Bone marrow (tissue), 2 donors: ENCODE measurements around the gene DDR2.
A peak's percentile ranks its signal among the peaks of the same experiment; 100 is the strongest.
"Not testable (repeated sequence)": the region's sequence is repeated elsewhere in the genome, so short reads cannot be mapped to it uniquely, and the experiment has no call there.

ENCODE experiments used
- DNase-seq, 2 donors: peaks; one replicate each; lab custom pipeline; 2025; lab: John Stamatoyannopoulos, UW

The DDR2 gene

DNA sequence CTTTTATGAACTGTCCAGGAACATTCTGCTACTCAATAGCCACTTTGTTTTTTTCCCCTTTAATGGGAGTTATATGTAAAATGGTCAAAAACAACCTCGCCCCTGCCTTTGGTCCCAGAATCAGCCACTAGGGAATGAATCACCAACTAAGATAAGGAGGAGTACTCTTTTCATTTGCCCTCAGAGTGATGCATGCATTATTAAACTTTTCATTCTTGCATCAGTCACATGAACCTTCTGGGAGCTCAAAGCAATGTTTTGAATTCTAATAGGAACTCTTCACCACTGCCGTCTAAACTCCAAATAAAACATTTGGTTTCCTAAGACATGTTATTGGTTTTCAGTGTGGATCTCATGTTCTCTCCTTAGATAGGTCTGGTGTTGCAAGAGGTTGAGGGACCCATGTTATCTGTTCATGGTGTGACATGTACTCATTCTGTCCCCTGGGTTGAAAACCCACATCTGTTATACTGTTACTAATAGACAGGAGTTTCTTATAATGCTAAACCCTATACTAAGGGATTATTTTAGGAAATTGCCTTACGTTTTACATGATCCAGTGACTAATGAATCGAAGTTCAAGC lies 140.4 kb downstream of the DDR2 start:
- no peak for DNase-seq

GRCh38 chr1:162774007-162774406 lies 141.7 kb downstream of the DDR2 start:
- DNase-seq: no peak

GRCh38 chr1:162779043-162779442 lies 146.8 kb downstream of the DDR2 start:
- DNase-seq: no peak

GRCh38 chr1:162782671-162783070 lies 150.4 kb downstream of the DDR2 start:
- no peak for DNase-seq

- DNase-seq: not testable (repeated sequence)
Observed at GRCh38 chr1:162784926-162785325, 152.7 kb downstream of the DDR2 start.

GRCh38 chr1:162788783-162789182 lies 156.5 kb downstream of the DDR2 start:
- DNase-seq: not testable (repeated sequence)

- peak; percentile 33 to 44 for DNase-seq
Observed at GRCh38 chr1:162790303-162790984, 158.2 kb downstream of the DDR2 start, which contains the start of gene HSD17B7. Gene HSD17B7, plus strand, starts transcription at chr1:162790702. Its CDS starts 99 bp downstream, at chr1:162790801.

DNA sequence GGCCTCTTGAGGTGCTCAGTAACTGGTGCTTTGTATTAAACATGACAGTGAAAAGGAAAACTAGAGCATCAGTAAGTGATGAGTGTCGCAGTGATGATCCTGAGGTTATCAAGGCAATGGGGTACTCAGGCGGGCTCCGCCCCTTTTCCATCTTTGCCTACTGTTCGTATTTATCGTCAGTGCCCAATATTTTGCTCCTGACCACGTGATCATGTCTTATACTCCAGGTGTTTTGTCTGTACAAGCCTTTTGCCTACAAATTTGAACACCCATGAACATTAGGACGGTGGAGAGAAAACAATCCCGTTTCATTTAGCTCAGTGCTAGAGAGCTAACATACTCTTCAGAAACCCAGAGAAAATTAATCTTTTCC lies 158.7 kb downstream of the DDR2 start:
- not testable (repeated sequence) for DNase-seq

- not testable (repeated sequence) for DNase-seq
Observed at GRCh38 chr1:162794284-162794683, 162.0 kb downstream of the DDR2 start.

GRCh38 chr1:162796617-162797279 lies 164.5 kb downstream of the DDR2 start:
- DNase-seq: not testable (repeated sequence)

- DNase-seq: not testable (repeated sequence)
Observed at GRCh38 chr1:162799995-162800830, 167.9 kb downstream of the DDR2 start.

GRCh38 chr1:162807503-162807902 lies 175.2 kb downstream of the DDR2 start:
- DNase-seq: not testable (repeated sequence)

DNA sequence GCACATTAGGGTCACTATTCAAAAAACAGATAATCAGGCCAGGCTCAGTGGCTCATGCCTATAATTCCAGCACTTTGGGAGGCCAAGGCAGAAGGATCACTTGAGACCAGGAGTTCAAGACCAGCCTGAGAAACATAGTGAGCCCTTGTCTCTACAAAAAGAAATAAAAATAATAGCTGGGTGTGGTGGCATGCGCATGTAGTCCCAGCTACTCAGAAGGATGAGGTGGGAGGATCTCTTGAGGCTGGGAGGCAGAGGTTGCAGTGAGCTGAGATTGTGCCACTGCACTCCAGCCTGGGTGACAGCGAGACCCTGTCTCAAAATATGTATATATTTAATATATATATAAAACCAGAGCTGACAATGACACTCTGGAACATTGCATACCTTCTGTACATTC lies 180.1 kb downstream of the DDR2 start:
- not testable (repeated sequence) for DNase-seq

GRCh38 chr1:162818136-162818535 lies 185.9 kb downstream of the DDR2 start:
- DNase-seq: not testable (repeated sequence)

DNA sequence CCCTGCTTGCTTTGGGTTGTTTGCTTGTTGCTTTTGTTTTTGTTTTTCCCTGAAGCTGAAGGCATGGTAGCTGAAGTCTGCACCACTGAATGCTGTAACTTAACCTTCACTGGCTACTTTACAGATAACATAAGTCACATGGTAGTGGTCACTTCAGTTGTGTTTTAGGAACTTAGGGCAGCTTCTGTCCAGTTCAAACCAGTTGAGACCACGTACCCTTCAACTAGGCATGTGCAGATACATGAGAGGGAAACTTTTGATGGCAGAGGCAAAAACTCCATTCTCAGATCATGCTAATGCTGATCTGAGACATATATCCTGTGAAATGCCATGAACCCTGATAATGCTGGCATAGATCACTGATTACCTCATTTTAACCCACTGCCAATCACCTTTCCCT lies 186.4 kb downstream of the DDR2 start:
- DNase-seq: not testable (repeated sequence)

DNA sequence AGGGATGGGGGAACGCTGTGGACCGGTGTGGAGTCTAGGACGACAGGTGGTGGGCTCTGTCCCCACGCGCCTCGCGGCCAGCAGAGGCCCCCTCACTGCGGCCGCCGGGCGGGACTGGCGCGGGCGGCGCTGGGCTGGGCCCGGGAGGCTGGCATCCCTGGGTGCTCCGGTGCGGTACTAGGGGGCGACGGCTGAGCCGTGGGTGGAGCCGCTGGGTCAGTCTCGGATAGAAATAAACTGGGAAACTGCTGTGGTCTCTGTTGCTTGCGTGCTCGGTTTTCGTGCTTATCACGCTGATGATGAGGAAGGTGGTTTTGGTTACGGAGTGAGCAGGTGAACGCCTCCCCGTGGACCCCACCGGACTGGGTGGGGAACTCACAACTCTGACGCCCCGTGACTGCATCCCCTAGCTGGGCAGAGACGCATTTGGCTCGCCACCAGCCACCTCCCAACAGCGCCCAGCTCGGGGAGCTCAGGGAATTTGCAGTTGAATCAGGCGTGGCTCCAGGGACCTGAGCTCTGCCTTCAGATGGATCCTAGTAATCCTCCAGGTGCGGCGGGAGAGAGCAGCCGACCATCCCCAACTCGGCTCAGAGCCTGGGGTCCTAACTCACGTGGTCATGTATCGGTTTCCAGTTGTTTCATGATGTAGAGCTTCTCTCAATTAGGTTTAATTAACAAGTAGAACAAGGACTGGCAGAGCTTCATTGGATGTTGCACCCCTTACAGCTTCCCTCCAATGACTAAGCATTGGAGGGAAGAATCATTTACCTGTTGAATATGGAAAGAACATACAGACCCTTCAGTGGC lies 190.3 kb downstream of the DDR2 start:
- no peak for DNase-seq

GRCh38 chr1:162823231-162823630 lies 191.0 kb downstream of the DDR2 start:
- DNase-seq: no peak

GRCh38 chr1:162823771-162824525 lies 191.7 kb downstream of the DDR2 start:
- DNase-seq: no peak

GRCh38 chr1:162829268-162829667 lies 197.0 kb downstream of the DDR2 start:
- no peak for DNase-seq

DNA sequence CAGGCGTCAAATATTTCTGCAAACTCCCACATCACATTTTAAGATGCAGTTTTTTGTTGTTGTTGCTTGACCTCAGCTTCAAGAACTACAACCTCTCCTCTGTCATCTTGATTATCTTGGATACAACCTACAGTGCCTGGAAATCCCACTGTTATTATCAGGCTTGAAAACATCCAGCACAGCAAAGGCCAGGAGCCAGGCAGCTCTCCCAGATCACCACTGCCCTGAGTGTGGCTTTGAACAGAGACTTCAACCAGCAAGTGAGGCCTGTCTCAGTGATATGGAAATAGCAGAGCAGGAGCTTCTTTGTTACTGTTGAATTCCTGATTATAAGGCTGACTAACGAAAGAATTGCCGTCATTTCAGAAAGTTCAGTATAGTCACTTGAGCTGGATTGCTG lies 200.2 kb downstream of the DDR2 start:
- DNase-seq: no peak
